ENCODE measurements around the gene FBXL7.

DNA sequence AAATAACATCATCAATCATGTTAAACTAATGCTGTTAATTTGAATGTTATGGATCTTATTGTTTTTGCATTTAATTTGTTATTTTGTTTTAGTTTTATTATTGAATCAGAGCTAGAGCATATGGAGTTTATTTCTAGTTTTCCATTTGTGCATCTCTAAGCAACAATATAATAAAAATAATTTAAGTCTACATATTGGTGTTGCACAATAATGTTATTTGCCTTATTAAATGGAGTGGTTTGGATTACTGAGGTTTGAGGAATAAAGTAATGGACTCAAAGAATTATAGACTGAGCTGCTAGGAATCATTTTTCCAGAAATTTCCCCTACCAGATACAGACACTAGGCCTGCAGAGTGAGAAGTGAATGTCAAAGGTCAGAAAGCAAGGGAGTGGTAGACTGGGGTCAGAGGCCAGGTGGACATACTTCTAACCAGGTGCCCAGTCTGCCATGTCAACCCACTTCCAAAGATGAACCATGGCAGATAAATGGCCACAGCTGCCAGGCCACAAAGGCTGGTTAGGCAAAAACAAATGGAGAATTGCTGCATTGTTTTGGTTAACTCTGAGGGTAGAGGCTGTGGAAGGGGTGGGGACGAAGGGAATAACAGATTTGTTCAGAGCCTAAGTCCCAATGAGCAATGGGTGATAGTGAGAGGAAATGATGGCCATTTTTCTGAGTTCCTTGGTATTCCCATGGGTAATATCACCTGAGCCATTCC is 113.1 kb downstream of the FBXL7 start:
- TF ChIP-seq, protein P1, sequence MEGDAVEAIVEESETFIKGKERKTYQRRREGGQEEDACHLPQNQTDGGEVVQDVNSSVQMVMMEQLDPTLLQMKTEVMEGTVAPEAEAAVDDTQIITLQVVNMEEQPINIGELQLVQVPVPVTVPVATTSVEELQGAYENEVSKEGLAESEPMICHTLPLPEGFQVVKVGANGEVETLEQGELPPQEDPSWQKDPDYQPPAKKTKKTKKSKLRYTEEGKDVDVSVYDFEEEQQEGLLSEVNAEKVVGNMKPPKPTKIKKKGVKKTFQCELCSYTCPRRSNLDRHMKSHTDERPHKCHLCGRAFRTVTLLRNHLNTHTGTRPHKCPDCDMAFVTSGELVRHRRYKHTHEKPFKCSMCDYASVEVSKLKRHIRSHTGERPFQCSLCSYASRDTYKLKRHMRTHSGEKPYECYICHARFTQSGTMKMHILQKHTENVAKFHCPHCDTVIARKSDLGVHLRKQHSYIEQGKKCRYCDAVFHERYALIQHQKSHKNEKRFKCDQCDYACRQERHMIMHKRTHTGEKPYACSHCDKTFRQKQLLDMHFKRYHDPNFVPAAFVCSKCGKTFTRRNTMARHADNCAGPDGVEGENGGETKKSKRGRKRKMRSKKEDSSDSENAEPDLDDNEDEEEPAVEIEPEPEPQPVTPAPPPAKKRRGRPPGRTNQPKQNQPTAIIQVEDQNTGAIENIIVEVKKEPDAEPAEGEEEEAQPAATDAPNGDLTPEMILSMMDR (IDR thresholded peaks at IDR 0.05; ENCODE audit: low read depth, low read length, missing input control), result no peak
- no peak for TF ChIP-seq SP1 (IDR thresholded peaks at IDR 0.05)
- no peak for TF ChIP-seq RAD21 (IDR thresholded peaks at IDR 0.05)

Measured in liver (tissue), 3 donors.